Thyroid gland (tissue), 4 donors: ENCODE data around the gene SPTLC3.

Experiments
- CTCF ChIP-seq, 6 experiments: fragments of 200-600 bp in 3 of 6; fragments of 450-650 bp in 3 of 6; sonication (generic) in 3 of 6; IDR thresholded peaks; one replicate each; pipeline ENCODE4 v1.5.1; 2016 to 2019; ENCODE audit warnings: antibody characterized with exemption in 6 of 6, mild to moderate bottlenecking in 2 of 6, inconsistent platforms in 1 of 6, moderate library complexity in 1 of 6
- POLR2A ChIP-seq, 2 donors: fragments of 450-650 bp; IDR thresholded peaks; one replicate each; pipeline ENCODE4 v1.6.1; 2017; ENCODE audit warnings: antibody characterized with exemption in 2 of 2, mild to moderate bottlenecking in 2 of 2, moderate library complexity in 1 of 2

GRCh38 chr20:13041574-13042457 is 33.0 kb downstream of the SPTLC3 start:
- no peak for TF ChIP-seq CTCF (IDR thresholded peaks at IDR 0.05)
- TF ChIP-seq POLR2A (IDR thresholded peaks at IDR 0.05), result no peak
